ENCODE measurements around the gene NAV2. TPM values are rescaled to one million over a fixed set of nuclear protein-coding genes. Genes with fewer than 3 reads are reported as not detected.

NAV2 gene
- total and polyA plus RNA-seq, 2 experiments from 2014 or later, result 26.0 to 45.0 TPM

GRCh38 chr11:20034941-20035340, 322.3 kb downstream of the NAV2 start (continued):
- no peak for TF ChIP-seq ZNF462 (CRISPR knock-in tag; IDR thresholded peaks at IDR 0.05)
- no peak for TF ChIP-seq JUNB (IDR thresholded peaks at IDR 0.05; ENCODE audit: unreplicated experiment)

GRCh38 chr11:20035375-20035700, 322.7 kb downstream of the NAV2 start:
- no peak for DNase-seq (ENCODE audit: low spot score)
- Histone ChIP-seq H2AFZ (no peak overlapping the region), H3K27ac (ENCODE audit: low read depth) (no peak overlapping the region), H3K79me2 (replicated peaks; ENCODE audit: insufficient read depth) (peaks cover 35% of the 10 kb centered on the region), H3K4me2 (no peak overlapping the region), H3K4me1 (ENCODE audit: insufficient read depth) (peaks cover 52% of the 10 kb centered on the region), H3K36me3 (ENCODE audit: insufficient read depth) (0 out of 2 replicates have a peak, but pooled peaks cover 6% of the 10 kb centered on the region), H3F3A (replicated peaks; ENCODE audit: low read depth) (no peaks in the 10 kb centered on the region), H3K4me3 (no peak overlapping the region), H3K9me2 (ENCODE audit: insufficient read depth) (no peaks in the 10 kb centered on the region), H3K27me3 (ENCODE audit: insufficient read depth) (no peaks in the 10 kb centered on the region), H4K20me1 (replicated peaks; ENCODE audit: insufficient read depth) (no peaks in the 10 kb centered on the region)
- Mint-ChIP-seq H3K9me3 (no peaks in the 10 kb centered on the region; the same call in 2 of the 3 replicates), H3K4me3 (no peak overlapping the region), H3K4me1 (peaks cover 77% of the 10 kb centered on the region), H3K27me3 (ENCODE audit: insufficient read depth, low read depth, poor library complexity) (peaks cover 19% of the 10 kb centered on the region), H3K36me3 (ENCODE audit: low read depth) (peaks cover 50% of the 10 kb centered on the region), H3K27ac (no peak overlapping the region)
- no peak for ATAC-seq
- TF ChIP-seq CREB1 (CRISPR knock-in tag; IDR thresholded peaks at IDR 0.05; ENCODE audit: low read depth), result no peak
- TF ChIP-seq POLR2AphosphoS5 (IDR thresholded peaks at IDR 0.05; ENCODE audit: low read depth), result no peak
- no peak for TF ChIP-seq ETS1 (IDR thresholded peaks at IDR 0.05)
- TF ChIP-seq EZH2 (IDR thresholded peaks at IDR 0.05; ENCODE audit: low read depth, unreplicated experiment), result no peak
- no peak for TF ChIP-seq REST (IDR thresholded peaks at IDR 0.05; ENCODE audit: unreplicated experiment)
- TF ChIP-seq ZNF331 (CRISPR knock-in tag; IDR thresholded peaks at IDR 0.05; ENCODE audit: low read depth), result no peak
- TF ChIP-seq NANOG (IDR thresholded peaks at IDR 0.05; ENCODE audit: borderline replicate concordance), result no peak
- TF ChIP-seq EZH2phosphoT487 (IDR thresholded peaks at IDR 0.05; ENCODE audit: unreplicated experiment), result no peak

All from GM23338 (cell line).